H1 (cell line): ENCODE results near the gene DUSP9. TPM values are rescaled to one million over a fixed set of nuclear protein-coding genes. Genes with fewer than 3 reads are reported as not detected.

Source experiments
- CHD1 ChIP-seq: IDR thresholded peaks from 2 replicates; pipeline ENCODE4 v1.6.1; 2012; ENCODE audit warnings: low read depth, low read length, improper control_type of control experiment
- FOSL1 ChIP-seq: IDR thresholded peaks from 2 replicates; pipeline ENCODE4 v1.6.1; 2011; ENCODE audit warnings: mild to moderate bottlenecking, low read depth, low read length, moderate library complexity; ENCODE audit not compliant: insufficient read depth
- HDAC2 ChIP-seq, 2 experiments: fragments of 300-600 bp in 1 of 2; sonication (generic) in 1 of 2; IDR thresholded peaks; 2 replicates each; pipeline ENCODE4 v1.6.1; 2011 to 2012; ENCODE audit warnings: low read depth in 2 of 2, low read length in 2 of 2, mild to moderate bottlenecking in 2 of 2, moderate library complexity in 2 of 2, borderline replicate concordance in 1 of 2, inconsistent platforms in 1 of 2
- KDM5A ChIP-seq: fragments of 200-600 bp; IDR thresholded peaks from 2 replicates; pipeline ENCODE4 v1.7.1; 2012; ENCODE audit warnings: mild to moderate bottlenecking, low read length, inconsistent platforms, mixed read lengths
- POLR2AphosphoS5 ChIP-seq: IDR thresholded peaks from 2 replicates; pipeline ENCODE4 v1.6.1; 2011; ENCODE audit warnings: low read depth, low read length
- RNF2 ChIP-seq: fragments of 200-900, 300-1000 bp; sonication (generic); IDR thresholded peaks from 2 replicates; pipeline ENCODE4 v1.7.1; 2016; ENCODE audit warnings: borderline replicate concordance, low read depth, mild to moderate bottlenecking, antibody characterized with exemption, low read length; ENCODE audit not compliant: poor library complexity, severe bottlenecking; ENCODE audit errors: missing control alignments
- SIN3A ChIP-seq, 2 experiments: IDR thresholded peaks in 1 of 2; conservative IDR thresholded peaks in 1 of 2; 2 replicates each; pipeline ENCODE4 v1.6.1; 2011 to 2012; ENCODE audit warnings: low read length in 2 of 2, improper control_type of control experiment in 1 of 2, low read depth in 1 of 2, mild to moderate bottlenecking in 1 of 2
- TAF7 ChIP-seq: optimal IDR thresholded peaks from 2 replicates; pipeline ENCODE3; 2011; ENCODE audit warnings: low read depth, mild to moderate bottlenecking, inconsistent platforms, low read length, moderate library complexity, borderline replicate concordance
- polyA plus RNA-seq, 7 experiments: library from polyadenylated mRNA; depleted of rRNA in 3 of 7; stranded (reverse) in 5 of 7; unstranded in 2 of 7; fragments of >200 nt in 5 of 7; fragments of 200-250 nt in 2 of 7; gene quantifications; 1 replicate in 5 of 7; 2 replicates in 1 of 7; 4 replicates in 1 of 7; pipeline versions ENCODE4 v1.2.1 to v1.2.3, GENCODE V29; 2011 to 2013; ENCODE audit warnings: missing spikeins in 2 of 7, mixed read lengths in 2 of 7
- total RNA-seq: library from RNA; stranded (reverse); fragmentation: NEBNext Ultra II Directional; extraction: Animal tissue kit (Norgen Biotek cat#: 25700); gene quantifications from 2 replicates; pipeline ENCODE4 v1.2.1, GENCODE V29; 2021

Gene DUSP9
- total and polyA plus RNA-seq, 2 of the 8 experiments (the other 6 are each of a cell fraction or from before 2014, with no cell fraction given): 0.80 to 1.1 TPM

DNA sequence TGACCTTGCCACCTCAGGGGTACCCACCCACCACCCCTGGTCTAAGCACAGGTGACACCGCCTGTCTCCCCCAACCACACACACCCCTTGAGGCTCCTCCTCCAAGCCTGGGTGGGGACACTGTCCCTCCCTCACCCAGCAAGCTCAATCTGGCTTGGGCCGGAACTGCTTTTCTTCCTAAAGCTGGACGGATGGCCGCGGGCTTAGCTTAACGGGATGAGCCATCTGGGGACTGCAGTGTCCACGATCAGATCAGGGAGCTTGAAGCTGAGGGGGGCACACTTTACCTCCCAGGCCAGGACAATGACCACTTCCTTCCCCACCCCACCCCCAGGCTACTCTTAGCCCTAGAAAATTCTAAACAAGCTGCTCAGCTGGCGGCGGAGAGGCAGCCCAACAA, 39.7 kb downstream of the DUSP9 start (continued):
- no peak for TF ChIP-seq RNF2
- no peak for TF ChIP-seq HDAC2 (IDR thresholded peaks at IDR 0.05; ENCODE audit: borderline replicate concordance in 1 of 2, low read depth in 2 of 2, low read length in 2 of 2)
- no peak for TF ChIP-seq POLR2AphosphoS5
- TF ChIP-seq SIN3A (conservative IDR thresholded peaks at IDR 0.05 in 1 of 2, IDR thresholded peaks at IDR 0.05 in 1 of 2; ENCODE audit: low read depth in 1 of 2, low read length in 2 of 2): no peak
- TF ChIP-seq KDM5A: no peak
- no peak for TF ChIP-seq FOSL1
- no peak for TF ChIP-seq TAF7
- TF ChIP-seq CHD1: no peak
